ENCODE data around the gene VAC14. TPM values are rescaled to one million over a fixed set of nuclear protein-coding genes. Genes with fewer than 3 reads are reported as not detected.
"Not testable (repeated sequence)": the region's sequence is repeated elsewhere in the genome, so short reads cannot be mapped to it uniquely, and the experiment has no call there.

Gene VAC14
- total and polyA plus RNA-seq, 2 experiments from 2014 or later, result 62.8 to 63.9 TPM

- Histone ChIP-seq H3K4me3 (no peak overlapping the region), H3K27me3 (no peaks in the 10 kb centered on the region), H3K36me3 (peaks cover 57% of the 10 kb centered on the region), H3K27ac (no peak overlapping the region), H3K9me3 (ENCODE audit: low read depth) (no peaks in the 10 kb centered on the region), H3K4me1 (ENCODE audit: low read depth) (no peaks in the 10 kb centered on the region)
- DNase-seq (ENCODE audit: low read depth in 1 of 2, low spot score in 1 of 2), result no peak
- TF ChIP-seq CTCF (IDR thresholded peaks at IDR 0.05; ENCODE audit: low read depth, low read length), result no peak
Measured at GRCh38 chr16:70677499-70678120, 123.3 kb downstream of the VAC14 start.

GRCh38 chr16:70676675-70677498 is 124.1 kb downstream of the VAC14 start:
- H3K36me3 ChIP-seq, result peaks cover 58% of the 10 kb centered on the region
- TF ChIP-seq CTCF (IDR thresholded peaks at IDR 0.05; ENCODE audit: low read depth, low read length), result no peak
- DNase-seq (ENCODE audit: low read depth in 1 of 2, low spot score in 1 of 2), result no peak

GRCh38 chr16:70675851-70676513 is 125.0 kb downstream of the VAC14 start:
- no peaks in the 10 kb centered on the region for H3K4me1 ChIP-seq (ENCODE audit: low read depth)
- DNase-seq (ENCODE audit: low read depth in 1 of 2, low spot score in 1 of 2), result no peak
- peaks cover 66% of the 10 kb centered on the region for H3K36me3 ChIP-seq
- no peak overlapping the region for H3K4me3 ChIP-seq
- TF ChIP-seq CTCF (IDR thresholded peaks at IDR 0.05; ENCODE audit: low read depth, low read length), result no peak
- H3K27ac ChIP-seq, result no peak overlapping the region
- no peaks in the 10 kb centered on the region for H3K9me3 ChIP-seq (ENCODE audit: low read depth)
- H3K27me3 ChIP-seq, result no peaks in the 10 kb centered on the region

More at GRCh38 chr16:70676675-70677498, 124.1 kb downstream of the VAC14 start:
- no peaks in the 10 kb centered on the region for H3K4me1 ChIP-seq (ENCODE audit: low read depth)
- H3K4me3 ChIP-seq, result no peak overlapping the region
- no peak overlapping the region for H3K27ac ChIP-seq
- no peaks in the 10 kb centered on the region for H3K27me3 ChIP-seq
- H3K9me3 ChIP-seq (ENCODE audit: low read depth), result no peaks in the 10 kb centered on the region

- no peaks in the 10 kb centered on the region for H3K4me1 ChIP-seq (ENCODE audit: low read depth)
- no peak for TF ChIP-seq CTCF (IDR thresholded peaks at IDR 0.05; ENCODE audit: low read depth, low read length)
- H3K27me3 ChIP-seq, result no peaks in the 10 kb centered on the region
- H3K4me3 ChIP-seq, result no peak overlapping the region
- peaks cover 68% of the 10 kb centered on the region for H3K36me3 ChIP-seq
- H3K27ac ChIP-seq, result no peak overlapping the region
- no peaks in the 10 kb centered on the region for H3K9me3 ChIP-seq (ENCODE audit: low read depth)
- no peak for DNase-seq (ENCODE audit: low read depth in 1 of 2, low spot score in 1 of 2)
Measured at GRCh38 chr16:70674221-70675014, 126.5 kb downstream of the VAC14 start.

- not testable (repeated sequence) for H3K4me1 ChIP-seq (ENCODE audit: low read depth); H3K9me3 ChIP-seq (ENCODE audit: low read depth); H3K27me3 ChIP-seq; H3K27ac ChIP-seq; DNase-seq (ENCODE audit: low read depth in 1 of 2, low spot score in 1 of 2); H3K4me3 ChIP-seq
- peaks cover 65% of the 10 kb centered on the region for H3K36me3 ChIP-seq
Measured at GRCh38 chr16:70670938-70671337, 130.0 kb downstream of the VAC14 start.

All from cardiac muscle cell (in vitro differentiated cells and primary cell).